GM18873 (cell line): ENCODE measurements around the gene SPTLC3.
"Not testable (repeated sequence)": the region's sequence is repeated elsewhere in the genome, so short reads cannot be mapped to it uniquely, and the experiment has no call there.

Experiments
- ATAC-seq: cut with Tn5 transposase; IDR thresholded peaks from one replicate; pipeline ENCODE4 v1.9.1; 2021; ENCODE audit warnings: mild to moderate bottlenecking, moderate library complexity, moderate number of reproducible peaks; ENCODE audit not compliant: unreplicated experiment, low FRiP score

The SPTLC3 gene

GRCh38 chr20:13008761-13009681 lies at the start of gene SPTLC3:
TSS of gene SPTLC3 (plus strand) at chr20:13008972. CDS start at chr20:13009268, 296 bp downstream.
- ATAC-seq: peak; percentile 16

DNA sequence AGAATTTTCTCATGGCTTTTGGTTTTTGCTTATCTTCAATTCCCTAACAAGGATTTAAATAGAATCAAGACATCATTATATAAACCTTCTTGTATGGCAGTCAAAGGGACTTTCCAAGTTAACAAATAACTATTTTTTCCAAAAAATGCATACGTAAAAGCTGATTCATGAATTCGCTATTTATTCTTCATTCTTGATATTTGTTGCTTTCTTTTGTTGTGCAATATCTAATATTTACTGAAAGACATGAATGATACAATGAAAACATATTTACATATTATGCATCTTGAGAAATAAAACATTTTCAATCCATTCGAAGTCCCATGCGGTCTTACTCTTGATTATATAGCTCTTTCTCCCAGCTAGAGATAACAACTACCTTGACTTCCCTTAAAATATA lies 47.0 kb upstream of the SPTLC3 start:
- no peak for ATAC-seq

- ATAC-seq: no peak
Observed at GRCh38 chr20:12962895-12963294, 45.9 kb upstream of the SPTLC3 start.

DNA sequence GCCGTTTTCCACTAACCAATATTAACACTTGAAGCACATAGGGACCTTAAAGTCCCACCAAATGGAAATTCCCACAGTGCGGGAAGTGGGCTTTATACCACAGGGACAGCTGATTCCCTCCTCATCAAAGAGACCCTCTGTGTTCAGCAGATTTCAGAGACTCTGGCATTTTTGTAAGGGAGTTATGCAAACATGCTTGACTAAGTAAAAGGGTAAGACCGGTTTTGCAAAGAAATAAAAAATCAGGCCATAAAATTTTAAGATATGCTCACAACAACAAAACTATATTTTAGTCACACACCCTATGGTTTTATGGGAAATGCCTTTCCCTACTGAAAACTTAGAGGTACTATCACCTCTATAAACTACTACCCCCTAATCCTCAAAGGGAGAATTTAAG lies 45.4 kb upstream of the SPTLC3 start:
- no peak for ATAC-seq

DNA sequence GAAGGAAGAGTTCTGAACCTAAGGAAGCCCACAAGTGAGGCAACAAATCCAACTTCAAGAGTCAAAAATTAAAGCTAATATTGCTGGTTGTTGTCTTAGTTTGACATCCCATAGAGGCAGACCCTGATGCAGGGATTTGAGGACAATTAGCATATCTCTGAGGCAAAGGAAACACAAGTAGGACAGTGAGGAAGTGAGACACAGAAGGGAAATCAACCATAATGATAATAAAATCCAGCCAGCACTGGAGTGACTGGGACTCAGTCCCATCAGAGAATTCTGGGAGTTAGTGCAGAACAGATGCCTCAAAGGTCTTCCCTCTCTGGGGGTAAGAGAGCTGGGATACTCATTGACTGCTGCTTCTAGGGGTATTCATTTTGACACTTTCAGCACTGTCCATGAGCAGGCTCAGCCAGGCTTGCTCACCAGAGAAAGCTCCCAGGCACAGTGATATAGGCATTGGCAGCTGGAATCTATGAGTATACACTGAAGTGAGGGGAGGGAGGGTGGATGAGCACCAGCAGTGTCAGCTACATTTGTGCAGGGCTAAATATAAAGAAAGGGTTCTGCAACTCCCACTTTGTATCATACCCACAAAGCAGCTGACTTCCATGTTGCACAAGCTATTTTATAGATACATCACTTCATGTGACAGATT lies 43.4 kb upstream of the SPTLC3 start:
- no peak for ATAC-seq

DNA sequence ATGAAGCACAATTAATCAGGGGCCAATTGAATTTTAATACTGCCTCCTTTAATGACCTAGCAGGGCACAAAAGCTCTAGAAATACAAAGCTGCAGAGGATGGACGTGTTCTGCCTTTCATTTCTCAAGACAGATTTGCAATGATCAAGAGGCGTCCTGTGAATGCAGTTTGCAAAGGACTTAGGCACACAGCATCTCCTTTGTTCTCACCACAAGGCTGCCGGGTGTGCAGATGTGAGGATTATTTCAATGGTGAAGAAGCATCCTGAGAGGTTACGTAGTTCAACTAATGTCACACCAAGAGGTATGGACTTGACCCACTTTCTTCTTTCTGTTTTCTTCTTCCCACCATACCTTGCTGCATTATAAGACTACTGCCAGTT lies 42.9 kb upstream of the SPTLC3 start:
- ATAC-seq: no peak

GRCh38 chr20:12966468-12967085 lies 42.2 kb upstream of the SPTLC3 start:
- ATAC-seq: no peak

DNA sequence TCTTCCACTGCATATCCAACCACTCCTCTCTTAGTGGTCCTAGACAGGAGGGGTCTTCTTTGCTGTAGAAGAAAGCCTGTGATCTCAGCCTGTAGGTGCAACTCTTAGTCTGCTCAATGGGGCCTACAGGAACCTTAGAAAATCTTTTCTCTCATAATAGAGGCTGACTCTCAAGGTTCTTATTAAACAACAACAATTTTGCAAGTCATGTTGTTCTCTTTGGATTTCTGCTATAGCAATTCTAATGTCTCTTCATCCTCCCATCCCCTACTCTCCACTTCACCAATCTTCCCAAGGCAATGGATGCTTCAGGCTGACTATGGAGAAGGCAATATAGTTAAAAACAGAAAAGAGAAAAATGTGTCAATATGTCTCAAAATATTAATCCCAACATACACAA lies 40.8 kb upstream of the SPTLC3 start:
- ATAC-seq: no peak

- ATAC-seq: no peak
Observed at GRCh38 chr20:12968472-12968871, 40.3 kb upstream of the SPTLC3 start.

GRCh38 chr20:12969071-12969669 lies 39.6 kb upstream of the SPTLC3 start:
- no peak for ATAC-seq

- no peak for ATAC-seq
Observed at GRCh38 chr20:12970372-12970821, 38.4 kb upstream of the SPTLC3 start.

DNA sequence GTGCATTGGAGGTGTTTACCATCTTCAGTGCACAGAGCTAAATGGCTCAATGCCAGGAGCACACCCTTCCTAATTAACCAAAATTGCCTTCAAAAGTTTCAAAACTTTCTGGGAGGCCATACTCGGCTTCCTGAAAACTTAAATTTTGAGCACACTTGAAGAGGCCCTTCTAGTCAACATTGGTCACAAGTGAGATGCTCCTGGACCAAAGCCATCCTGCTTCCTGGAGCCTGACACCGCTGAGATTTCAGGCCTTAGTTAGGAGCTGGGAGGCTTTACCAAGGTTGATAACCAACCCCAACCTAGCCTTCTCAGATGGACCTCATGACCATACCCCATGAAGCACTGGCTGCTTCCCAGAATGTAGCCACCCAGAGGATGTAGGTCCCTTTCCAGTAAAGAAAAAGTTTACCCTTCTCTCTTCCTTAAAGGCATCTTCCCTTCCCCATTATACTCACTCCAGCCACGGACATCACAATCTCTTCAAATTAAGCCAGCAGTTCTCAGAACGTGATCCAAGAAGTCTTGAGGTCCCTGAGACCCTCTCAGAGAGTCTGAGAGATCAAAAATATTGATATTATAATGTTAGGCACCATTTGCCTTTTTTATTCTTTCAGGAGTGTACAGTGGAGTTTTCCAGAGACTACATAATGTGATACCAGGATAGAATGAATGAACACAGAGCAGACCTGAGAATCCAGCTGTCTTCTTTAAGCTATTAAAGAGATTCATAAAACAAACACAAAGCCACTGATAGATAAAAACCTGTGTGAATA lies 32.8 kb upstream of the SPTLC3 start:
- no peak for ATAC-seq

DNA sequence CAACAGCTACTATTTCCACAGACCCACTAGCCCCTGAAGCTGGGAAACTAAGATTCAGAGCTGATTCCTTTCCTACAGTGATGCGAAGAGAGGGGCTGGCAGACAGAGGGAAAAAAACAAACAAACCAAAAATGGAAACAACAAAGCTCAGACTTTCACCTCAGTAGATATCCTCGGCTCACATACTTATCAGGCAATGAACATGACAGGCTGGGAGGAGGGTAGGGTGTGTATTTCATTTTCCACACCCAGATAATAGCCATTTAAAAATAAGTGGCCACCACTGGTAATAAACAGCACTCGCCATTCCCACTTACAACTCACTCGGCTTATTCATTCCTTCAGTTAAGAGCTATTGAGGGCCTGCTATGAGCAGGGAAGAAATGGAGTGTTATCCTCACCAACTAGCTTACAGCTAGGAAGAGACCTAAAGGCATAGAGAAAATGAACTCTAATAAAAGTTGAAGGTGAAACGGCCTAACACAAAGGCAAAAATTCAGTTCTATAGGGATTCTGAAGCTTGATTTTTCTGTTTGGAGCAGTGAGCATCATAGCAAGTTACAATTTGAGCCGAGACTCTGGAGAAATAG lies 32.0 kb upstream of the SPTLC3 start:
- no peak for ATAC-seq

DNA sequence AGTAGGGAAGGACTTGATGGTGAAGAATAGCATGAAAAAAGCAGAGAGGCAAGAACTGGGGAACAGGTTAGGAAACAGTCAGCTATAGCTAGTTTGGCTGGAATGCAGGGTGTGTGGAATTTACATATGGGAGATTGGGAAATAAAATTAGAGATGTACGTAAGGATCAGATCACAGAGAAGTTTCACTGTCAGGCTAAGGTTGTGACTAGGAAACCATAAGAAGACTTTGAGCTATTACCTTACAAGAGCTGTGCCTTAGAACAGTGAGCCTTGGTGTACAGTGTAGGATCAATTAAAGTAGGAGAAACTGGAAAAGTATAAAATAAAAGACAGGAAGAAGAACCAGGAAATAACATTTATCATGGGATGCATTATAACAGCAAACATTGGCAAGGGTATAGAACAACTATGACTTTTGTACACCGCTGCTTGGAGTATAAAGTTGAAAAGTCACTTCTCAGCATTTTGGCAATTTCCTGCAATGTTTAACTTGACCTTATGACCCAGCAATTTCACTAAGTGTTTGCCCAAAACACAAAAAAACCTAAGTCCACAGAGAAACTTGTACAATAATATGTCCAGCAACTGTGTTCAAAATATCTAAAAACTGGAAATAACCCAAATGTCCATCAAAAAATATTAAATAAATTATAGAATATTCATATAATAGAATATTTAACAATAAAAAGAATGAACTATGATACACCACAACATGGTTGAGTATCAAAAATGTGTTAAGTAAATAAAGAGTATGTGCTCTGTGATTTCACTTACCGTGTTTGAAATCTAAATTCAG lies 31.2 kb upstream of the SPTLC3 start:
- ATAC-seq: no peak

- no peak for ATAC-seq
Observed at GRCh38 chr20:12978126-12978394, 30.7 kb upstream of the SPTLC3 start.

DNA sequence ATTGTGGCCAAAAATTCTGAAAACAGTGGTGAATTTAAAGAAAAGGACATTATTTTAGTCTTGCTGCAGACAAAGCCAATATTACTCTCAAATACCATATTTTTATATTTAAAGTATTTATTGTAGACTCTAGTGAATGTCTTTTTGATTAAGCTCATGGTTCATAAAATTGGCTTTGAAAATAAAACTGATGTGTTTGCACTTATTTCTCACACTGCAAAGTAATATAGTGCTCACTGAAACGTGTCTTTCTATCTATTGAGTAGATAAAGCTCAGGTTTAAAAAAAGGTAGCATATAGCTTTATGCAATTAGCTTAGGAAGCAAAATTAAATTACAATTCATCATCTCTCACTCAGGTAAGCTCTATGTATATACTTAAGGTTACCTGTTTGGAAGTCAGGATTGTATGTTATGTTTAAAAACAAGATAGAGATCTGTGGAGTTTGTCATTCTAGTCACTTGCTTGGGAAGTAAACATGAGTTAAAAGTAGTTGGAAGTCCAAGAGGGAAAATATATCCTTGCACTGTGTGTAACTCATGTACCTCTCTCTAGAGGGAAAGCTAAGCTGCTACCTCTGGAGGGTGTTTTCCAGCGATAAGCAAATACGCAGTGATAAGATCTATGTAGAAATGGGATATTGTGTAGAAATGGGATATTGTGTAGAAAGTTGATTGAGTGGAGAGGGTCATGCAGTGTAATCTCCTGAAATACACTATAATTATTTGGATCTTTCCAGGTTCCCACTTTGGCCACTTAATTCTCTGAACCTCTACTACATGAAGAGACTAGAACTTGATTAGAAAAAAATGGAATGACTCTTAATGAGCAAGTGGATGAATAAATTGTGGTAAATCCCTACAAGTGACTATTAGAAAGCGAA lies 29.9 kb upstream of the SPTLC3 start:
- ATAC-seq: no peak

- not testable (repeated sequence) for ATAC-seq
Observed at GRCh38 chr20:12979713-12980112, 29.1 kb upstream of the SPTLC3 start.

- no peak for ATAC-seq
Observed at GRCh38 chr20:12982098-12982497, 26.7 kb upstream of the SPTLC3 start.
